Measurements from ENCODE around the gene CNGA2. TPM values are rescaled to one million over a fixed set of nuclear protein-coding genes. Genes with fewer than 3 reads are reported as not detected.

The CNGA2 gene
- total RNA-seq, 4 donors from 2014 or later, result not detected

GRCh38 chrX:151711154-151711553 lies 23.4 kb upstream of the CNGA2 start:
- TF ChIP-seq CTCF (IDR thresholded peaks at IDR 0.05) (no peak), POLR2A (IDR thresholded peaks at IDR 0.05) (no peak)
- no peak overlapping the region for H3K4me3 ChIP-seq (replicated peaks in 1 of 3)
- no peaks in the 10 kb centered on the region for H3K4me1 ChIP-seq
- H3K9me3 ChIP-seq, result no peaks in the 10 kb centered on the region
- WGBS, 2 donors, result 80 to 100% methylated on average over 1 of the region's 5 CpGs
- no peaks in the 10 kb centered on the region for H3K36me3 ChIP-seq
- H3K27ac ChIP-seq, result no peak overlapping the region
- intact Hi-C loops (cut with DNase I), result no loop called here
- H3K27me3 ChIP-seq, result no peaks in the 10 kb centered on the region
- no peak for DNase-seq

- Histone ChIP-seq H3K36me3 (no peaks in the 10 kb centered on the region), H3K27me3 (no peaks in the 10 kb centered on the region), H3K9me3 (no peaks in the 10 kb centered on the region), H3K4me3 (replicated peaks in 1 of 3) (no peak overlapping the region), H3K27ac (no peak overlapping the region), H3K4me1 (no peaks in the 10 kb centered on the region)
- no peak for TF ChIP-seq POLR2A (IDR thresholded peaks at IDR 0.05)
- no peak for TF ChIP-seq CTCF (IDR thresholded peaks at IDR 0.05)
- 50% methylated on average over 1 of the region's 2 CpGs; no CpG with 5 or more reads in 1 of the 2 donors for whole genome bisulfite sequencing, 2 donors
- no peak for DNase-seq
- intact Hi-C loops (cut with DNase I), result no loop called here
These were observed 22.8 kb upstream of the CNGA2 start for GRCh38 chrX:151711787-151712186.

- Histone ChIP-seq H3K27ac (no peak overlapping the region), H3K4me3 (replicated peaks in 1 of 3) (no peak overlapping the region), H3K36me3 (no peaks in the 10 kb centered on the region), H3K27me3 (no peaks in the 10 kb centered on the region), H3K4me1 (no peaks in the 10 kb centered on the region), H3K9me3 (no peaks in the 10 kb centered on the region)
- TF ChIP-seq POLR2A (IDR thresholded peaks at IDR 0.05), result no peak
- intact Hi-C loops (cut with DNase I), result no loop called here
- DNase-seq, result no peak
- 73% methylated on average over 3 of the region's 3 CpGs; no CpG with 5 or more reads in 1 of the 2 donors for WGBS, 2 donors
These were observed 22.3 kb upstream of the CNGA2 start for GRCh38 chrX:151712253-151712652.

- H3K36me3 ChIP-seq, result no peaks in the 10 kb centered on the region
- H3K4me3 ChIP-seq (replicated peaks in 1 of 3), result no peak overlapping the region
- intact Hi-C loops (cut with DNase I), result no loop called here
- WGBS, 2 donors, result 86 to 92% methylated on average over 1 to 2 of the region's 3 CpGs
- DNase-seq, result no peak
- no peaks in the 10 kb centered on the region for H3K9me3 ChIP-seq
- no peaks in the 10 kb centered on the region for H3K4me1 ChIP-seq
- TF ChIP-seq POLR2A (IDR thresholded peaks at IDR 0.05) (no peak), CTCF (IDR thresholded peaks at IDR 0.05) (peak in 1 of 6 experiments; percentile 31)
- H3K27ac ChIP-seq, result no peak overlapping the region
- H3K27me3 ChIP-seq, result no peaks in the 10 kb centered on the region
These were observed 20.7 kb upstream of the CNGA2 start for GRCh38 chrX:151713849-151714248.

- Histone ChIP-seq H3K27ac (no peak overlapping the region), H3K4me3 (replicated peaks in 1 of 3) (no peak overlapping the region), H3K27me3 (no peaks in the 10 kb centered on the region), H3K4me1 (no peaks in the 10 kb centered on the region), H3K36me3 (no peaks in the 10 kb centered on the region), H3K9me3 (no peaks in the 10 kb centered on the region)
- TF ChIP-seq CTCF (IDR thresholded peaks at IDR 0.05), result no peak
- no peak for TF ChIP-seq POLR2A (IDR thresholded peaks at IDR 0.05)
- whole genome bisulfite sequencing, 2 donors, result 62% methylated on average over 5 of the region's 5 CpGs
- no peak for DNase-seq
- intact Hi-C loops (cut with DNase I), result no loop called here
These were observed 20.2 kb upstream of the CNGA2 start for GRCh38 chrX:151714362-151714761.

GRCh38 chrX:151715752-151716151 lies 18.8 kb upstream of the CNGA2 start, which contains the start of gene FATE1:
FATE1 (plus strand) TSS chrX:151716035; CDS start chrX:151716120, 85 bp downstream.
- Histone ChIP-seq H3K27me3 (no peaks in the 10 kb centered on the region), H3K4me1 (no peaks in the 10 kb centered on the region), H3K36me3 (no peaks in the 10 kb centered on the region), H3K27ac (no peak within 1 kb of the TSS), H3K9me3 (no peaks in the 10 kb centered on the region), H3K4me3 (replicated peaks in 1 of 3) (no peak within 1 kb of the TSS)
- 72 to 88% methylated on average over 2 to 3 of the region's 3 CpGs for WGBS, 2 donors
- DNase-seq, result no peak
- no peak for TF ChIP-seq POLR2A (IDR thresholded peaks at IDR 0.05)
- TF ChIP-seq CTCF (IDR thresholded peaks at IDR 0.05), result no peak
- intact Hi-C loops (cut with DNase I), result no loop called here
